GM19328 (cell line): ENCODE results near the gene PTDSS2.

ENCODE experiments used
- ATAC-seq: cut with Tn5 transposase; IDR thresholded peaks from one replicate; pipeline ENCODE4 v1.9.1; 2021; ENCODE audit warnings: mild to moderate bottlenecking, moderate library complexity; ENCODE audit not compliant: unreplicated experiment

PTDSS2 gene

DNA sequence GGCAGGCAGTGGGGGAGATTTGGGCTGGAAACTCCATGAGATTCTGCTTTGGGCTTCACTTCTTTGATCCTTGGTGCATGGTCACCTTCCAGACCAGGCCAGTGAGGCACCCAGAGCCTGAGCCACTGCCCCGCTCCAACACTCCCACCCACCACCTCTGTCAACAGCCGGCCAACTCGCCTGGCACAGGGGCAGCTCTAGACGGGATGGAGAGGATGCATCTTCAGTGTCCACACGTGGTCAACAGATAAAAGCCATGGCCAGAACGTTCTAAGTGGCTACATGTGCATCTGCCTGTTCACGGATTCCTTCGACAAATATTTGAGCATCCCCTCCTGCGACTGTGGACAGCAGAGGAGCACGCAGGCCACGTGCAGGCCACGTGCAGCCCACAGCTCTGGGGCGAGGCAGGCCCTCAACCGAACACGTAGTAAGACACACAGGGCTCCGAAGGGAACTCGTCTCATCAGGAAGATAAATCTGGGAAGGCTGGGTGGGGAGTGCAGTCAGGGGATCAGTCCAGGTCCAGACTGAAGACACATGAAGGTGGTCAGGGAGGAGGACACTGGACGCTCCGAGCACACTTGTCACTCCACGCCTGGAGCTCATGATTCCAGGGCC is 88.5 kb downstream of the PTDSS2 start:
- ATAC-seq = no peak

GRCh38 chr11:539971-540481 is 89.9 kb downstream of the PTDSS2 start:
- no peak for ATAC-seq
